GM19099 (cell line): Measurements from ENCODE around the gene SGTA.

ENCODE experiments used
- POLR2A ChIP-seq: IDR thresholded peaks from 3 replicates; pipeline ENCODE4 v1.6.1; 2011; ENCODE audit warnings: low read depth; ENCODE audit not compliant: insufficient read length; ENCODE audit errors: extremely low read depth

Gene SGTA

GRCh38 chr19:2711875-2712205 lies 71.2 kb downstream of the SGTA start:
- TF ChIP-seq POLR2A = no peak

DNA sequence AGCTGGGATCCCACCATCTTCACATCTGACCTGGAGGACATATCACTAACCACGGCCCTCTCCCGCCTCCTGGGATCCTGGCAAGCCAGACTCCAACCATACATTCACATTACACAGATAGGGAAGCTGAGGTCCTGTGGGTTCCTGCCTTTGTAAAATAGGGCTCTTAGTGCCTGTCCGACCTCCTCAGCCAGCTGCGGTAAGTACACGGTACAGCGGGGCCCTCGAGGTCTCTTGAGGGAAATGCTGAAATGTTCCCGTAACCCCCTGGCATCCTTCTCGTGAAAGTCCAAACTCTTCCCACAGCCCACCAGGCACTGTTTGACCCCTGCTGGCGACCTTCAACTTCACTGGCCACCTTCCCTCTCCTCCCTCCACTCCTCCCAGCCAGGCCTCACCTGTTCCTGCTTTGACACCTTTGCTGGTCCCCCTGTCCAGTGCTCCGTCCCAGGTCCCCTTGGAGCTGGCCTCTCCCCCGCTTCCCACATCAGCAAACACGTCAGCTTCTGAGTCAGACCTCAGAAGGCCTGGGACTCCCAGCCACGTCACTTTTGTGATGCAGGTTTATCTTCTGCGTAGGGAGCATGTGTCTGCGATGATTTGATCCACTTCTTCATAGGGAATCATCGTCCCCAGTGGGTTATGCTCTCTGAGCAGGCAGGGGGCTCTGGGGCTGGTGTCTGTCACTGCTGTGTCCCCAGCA lies 71.8 kb downstream of the SGTA start:
- no peak for TF ChIP-seq POLR2A

DNA sequence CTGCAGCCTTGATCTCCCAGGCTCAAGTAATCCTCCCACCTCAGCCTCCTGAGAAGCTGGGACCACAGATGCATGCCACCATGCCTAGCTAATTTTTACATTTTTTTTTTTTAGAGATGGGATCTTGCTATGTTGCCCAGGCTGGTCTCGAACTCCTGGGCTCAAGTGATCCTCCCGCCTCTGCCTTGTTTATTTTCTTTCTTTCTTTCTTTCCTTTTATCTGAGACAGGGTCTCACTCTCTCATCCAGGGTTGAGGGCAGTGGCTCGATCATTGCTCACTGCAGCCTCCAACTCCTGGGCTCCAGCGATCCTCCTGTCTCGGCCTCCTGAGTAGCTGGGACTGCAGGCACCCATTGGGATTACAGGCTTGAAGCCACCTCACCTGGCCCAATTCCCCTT lies 76.8 kb downstream of the SGTA start:
- TF ChIP-seq POLR2A = no peak
